Measurements from ENCODE around the gene NPEPPS.

GRCh38 chr17:47607481-47607880 lies 76.6 kb downstream of the NPEPPS start:
- TF ChIP-seq EP300 (IDR thresholded peaks at IDR 0.05; ENCODE audit: low read depth in 2 of 2, low read length in 2 of 2) (no peak), EP300 (CRISPR knock-in tag; IDR thresholded peaks at IDR 0.05; ENCODE audit: borderline replicate concordance) (no peak), POLR2A (IDR thresholded peaks at IDR 0.05; ENCODE audit: insufficient read depth in 1 of 2, low read depth in 2 of 2, low read length in 2 of 2) (no peak), ZSCAN5A (CRISPR knock-in tag; IDR thresholded peaks at IDR 0.05; ENCODE audit: borderline replicate concordance) (no peak), FOXP1 (IDR thresholded peaks at IDR 0.05) (no peak), FOXP1 (CRISPR knock-in tag; IDR thresholded peaks at IDR 0.05) (no peak), MAZ (IDR thresholded peaks at IDR 0.05; ENCODE audit: borderline replicate concordance, low read depth, low read length) (no peak), MAZ (CRISPR knock-in tag; IDR thresholded peaks at IDR 0.05; ENCODE audit: low read depth) (no peak)
